ENCODE measurements around the gene STPG4.
"Not testable (repeated sequence)": the region's sequence is repeated elsewhere in the genome, so short reads cannot be mapped to it uniquely, and the experiment has no call there.

STPG4 gene

GRCh38 chr2:47124740-47125139 lies 30.4 kb downstream of the STPG4 start:
- DNase-seq, result not testable (repeated sequence)

DNA sequence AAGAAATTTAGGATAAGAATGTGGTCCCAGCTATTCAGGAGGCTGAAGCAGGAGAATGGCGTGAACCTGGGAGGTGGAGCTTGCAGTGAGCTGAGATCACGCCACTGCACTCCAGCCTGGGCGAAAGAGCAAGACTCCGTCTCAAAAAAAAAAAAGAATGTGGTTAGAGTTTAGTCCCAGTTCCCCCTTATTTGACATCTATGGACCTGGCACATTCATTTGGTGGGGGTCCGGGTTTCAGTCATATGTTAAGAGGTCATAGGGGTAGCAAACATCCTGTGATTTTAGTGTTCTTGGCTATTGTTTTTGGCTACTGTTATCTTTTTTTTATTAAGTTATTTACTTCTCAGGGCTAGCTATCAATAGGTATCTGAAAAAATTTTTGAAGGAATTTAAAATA lies 34.7 kb downstream of the STPG4 start:
- DNase-seq, result not testable (repeated sequence)

DNA sequence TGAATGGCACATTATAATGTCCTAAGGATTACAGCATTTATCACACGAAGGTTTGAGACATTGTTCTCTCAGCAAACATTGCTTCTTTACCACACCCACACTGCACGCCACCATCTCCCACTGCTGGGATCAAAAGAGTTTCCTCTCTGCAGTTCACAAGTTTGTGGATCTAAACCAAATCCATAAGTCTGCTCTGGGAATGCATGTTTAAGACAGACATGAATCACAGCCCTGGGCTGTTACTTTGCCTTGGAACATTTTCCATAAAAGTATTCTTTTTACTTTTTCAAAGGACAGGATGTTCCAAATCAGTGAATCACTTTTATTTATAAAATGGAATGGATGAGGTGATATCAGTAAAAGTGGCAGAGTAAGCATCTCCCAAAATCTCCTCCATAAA lies 36.1 kb downstream of the STPG4 start:
- DNase-seq, result no peak

GRCh38 chr2:47118581-47118980 lies 36.5 kb downstream of the STPG4 start:
- no peak for DNase-seq

GRCh38 chr2:47112665-47113435 lies 42.3 kb downstream of the STPG4 start:
- no peak for DNase-seq

DNA sequence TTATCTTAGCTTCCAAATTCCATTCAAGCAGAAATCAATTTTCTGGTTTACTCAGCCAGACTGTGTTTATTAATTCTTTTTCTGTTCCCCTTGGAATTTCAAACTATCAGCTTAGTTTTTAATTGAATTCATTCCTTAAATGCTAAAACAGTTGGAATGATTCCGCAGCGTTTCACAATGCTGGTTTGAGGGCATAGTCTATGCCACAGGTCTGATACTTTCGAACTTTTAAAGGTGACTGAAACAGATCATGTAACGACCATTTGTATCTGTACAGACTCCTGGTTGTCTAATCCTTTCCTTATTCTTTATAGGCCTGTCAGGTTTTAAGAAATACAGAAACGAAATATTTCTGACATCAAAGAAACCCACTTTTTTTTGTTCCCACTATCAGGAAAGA lies 45.4 kb downstream of the STPG4 start:
- DNase-seq, result no peak

DNA sequence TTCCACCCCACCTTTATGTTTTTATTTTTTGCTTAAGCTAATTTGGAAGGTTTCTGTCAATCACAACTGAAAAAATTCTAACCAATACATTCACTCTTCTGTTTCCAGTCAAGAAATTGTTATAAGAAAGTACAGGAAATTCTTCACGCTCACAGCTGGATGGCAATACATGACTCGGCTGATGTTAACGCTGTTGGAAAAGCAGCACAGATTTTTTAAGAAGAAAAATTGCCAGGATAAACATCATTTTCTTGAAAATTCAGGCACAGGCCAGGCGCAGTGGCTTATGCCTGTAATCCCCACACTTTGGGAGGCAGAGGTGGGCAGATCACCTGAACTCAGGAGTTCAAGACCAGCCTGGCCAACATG lies 46.1 kb downstream of the STPG4 start:
- no peak for DNase-seq

DNA sequence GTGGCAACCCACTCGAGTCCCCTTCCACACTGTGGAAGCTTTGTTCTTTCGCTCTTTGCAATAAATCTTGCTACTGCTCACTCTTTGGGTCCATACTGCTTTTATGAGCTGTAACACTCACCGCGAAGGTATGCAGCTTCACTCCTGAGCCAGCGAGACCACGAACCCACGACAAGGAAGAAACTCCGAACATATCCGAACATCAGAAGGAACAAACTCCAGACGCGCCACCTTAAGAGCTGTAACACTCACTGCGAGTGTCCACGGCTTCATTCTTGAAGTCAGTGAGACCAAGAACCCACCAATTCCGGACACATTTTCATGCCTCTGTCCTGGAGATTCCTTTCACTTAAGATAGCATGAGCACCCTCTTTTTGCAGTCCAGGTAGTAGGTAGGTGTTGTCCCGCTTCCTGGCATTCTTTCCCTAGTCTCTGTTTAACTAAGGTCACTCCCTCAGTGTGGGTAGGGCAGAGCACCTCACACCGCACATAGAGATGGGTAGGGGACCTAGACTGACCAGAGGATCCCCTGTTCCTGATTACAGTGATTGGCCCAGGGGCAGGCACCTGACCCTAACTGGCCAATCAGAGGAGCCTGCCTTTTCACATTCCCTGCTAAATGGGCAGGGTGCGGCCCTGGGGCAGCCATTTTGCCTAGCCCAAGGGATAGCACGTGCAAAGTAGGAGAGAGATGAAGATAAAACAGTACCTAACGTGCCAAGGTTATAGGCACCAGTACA lies 46.7 kb downstream of the STPG4 start:
- DNase-seq, result not testable (repeated sequence)

DNA sequence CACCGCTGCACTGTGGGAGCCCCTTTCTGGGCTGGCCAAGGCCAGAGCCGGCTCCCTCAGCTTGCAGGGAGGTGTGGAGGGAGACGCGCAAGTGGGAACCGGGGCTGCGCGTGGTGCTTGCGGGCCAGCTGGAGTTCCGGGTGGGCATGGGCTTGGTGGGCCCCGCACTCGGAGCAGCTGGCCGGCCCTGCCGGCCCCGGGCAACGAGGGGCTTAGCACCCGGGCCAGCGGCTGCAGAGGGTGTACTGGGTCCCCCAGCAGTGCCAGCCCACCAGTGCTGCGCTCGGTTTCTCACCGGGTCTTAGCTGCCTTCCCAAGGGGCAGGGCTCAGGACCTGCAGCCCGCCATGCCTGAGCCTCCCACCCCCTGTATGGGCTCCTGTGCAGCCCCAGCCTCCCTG lies 47.9 kb downstream of the STPG4 start:
- not testable (repeated sequence) for DNase-seq

- DNase-seq, result not testable (repeated sequence)
These were observed 48.9 kb downstream of the STPG4 start for GRCh38 chr2:47106231-47106630.

DNA sequence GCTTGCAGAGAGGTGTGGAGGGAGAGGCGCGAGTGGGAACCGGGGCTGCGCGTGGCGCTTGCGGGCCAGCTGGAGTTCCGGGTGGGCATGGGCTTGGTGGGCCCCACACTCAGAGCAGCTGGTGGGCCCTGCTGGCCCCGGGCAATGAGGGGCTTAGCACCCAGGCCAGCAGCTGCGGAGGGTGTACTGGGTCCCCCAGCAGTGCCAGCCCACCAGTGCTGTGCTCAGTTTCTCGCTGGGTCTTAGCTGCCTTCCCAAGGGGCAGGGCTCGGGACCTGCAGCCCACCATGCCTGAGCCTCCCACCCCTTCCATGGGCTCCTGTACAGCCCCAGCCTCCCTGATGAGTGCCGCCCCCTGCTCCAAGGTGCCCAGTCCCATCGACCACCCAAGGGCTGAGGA lies 55.4 kb downstream of the STPG4 start:
- DNase-seq, result not testable (repeated sequence)

DNA sequence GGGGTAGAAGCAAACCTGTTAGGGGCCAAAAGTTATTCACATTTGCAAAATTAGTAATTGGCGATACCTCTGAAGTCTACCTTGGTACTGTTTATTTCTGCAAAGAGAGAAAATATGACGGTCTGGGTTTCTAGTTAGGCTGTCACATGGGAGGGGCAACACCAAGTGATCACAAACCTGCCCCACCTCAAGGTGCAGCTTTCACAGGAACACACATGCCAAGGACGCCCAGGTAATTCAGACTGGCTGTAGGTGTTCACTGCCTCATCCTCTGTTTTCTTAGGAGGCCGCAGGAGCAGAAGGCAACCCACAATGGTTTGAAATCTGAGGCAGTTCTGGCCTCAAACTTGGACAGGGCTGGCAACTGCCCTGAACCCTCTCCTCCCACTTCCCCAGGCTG lies 56.2 kb downstream of the STPG4 start:
- no peak for DNase-seq

DNA sequence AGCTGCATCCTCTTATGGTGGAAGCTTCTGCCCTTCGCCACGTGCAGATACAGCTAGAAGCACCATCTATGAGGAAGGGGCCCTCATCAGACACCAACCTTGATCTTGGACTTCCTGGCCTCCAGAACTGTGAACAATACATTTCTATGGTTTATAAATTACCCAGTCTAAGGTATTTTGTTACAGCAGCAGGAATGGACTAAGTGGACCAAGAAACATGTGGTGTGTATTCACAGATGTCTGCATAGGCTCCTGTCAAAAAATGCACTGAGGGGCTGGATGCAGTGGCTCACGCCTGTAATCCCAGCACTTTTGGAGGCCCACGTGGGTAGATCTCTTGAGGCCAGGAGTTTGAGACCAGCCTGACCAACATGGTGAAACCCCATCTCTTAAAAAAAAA lies 57.5 kb downstream of the STPG4 start:
- no peak for DNase-seq

DNA sequence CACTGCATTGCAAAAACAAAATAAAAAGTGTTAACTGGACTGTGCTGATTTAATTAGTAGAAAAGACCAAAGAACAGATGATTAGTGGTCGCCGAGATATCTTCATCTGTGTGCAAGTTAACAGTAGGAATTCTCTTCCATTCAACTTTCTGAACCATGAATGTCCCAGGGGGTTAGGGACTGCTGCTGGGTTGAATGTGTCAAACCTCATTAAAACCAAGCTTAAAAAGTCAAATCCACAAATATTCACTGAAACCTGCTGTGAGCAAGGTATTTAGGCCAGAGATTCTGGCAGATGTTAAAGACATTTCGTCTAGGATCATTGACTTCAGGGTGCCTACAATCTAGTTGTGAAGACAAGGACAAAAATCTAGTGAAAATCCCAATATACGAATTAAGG lies 58.7 kb downstream of the STPG4 start:
- DNase-seq, result no peak

DNA sequence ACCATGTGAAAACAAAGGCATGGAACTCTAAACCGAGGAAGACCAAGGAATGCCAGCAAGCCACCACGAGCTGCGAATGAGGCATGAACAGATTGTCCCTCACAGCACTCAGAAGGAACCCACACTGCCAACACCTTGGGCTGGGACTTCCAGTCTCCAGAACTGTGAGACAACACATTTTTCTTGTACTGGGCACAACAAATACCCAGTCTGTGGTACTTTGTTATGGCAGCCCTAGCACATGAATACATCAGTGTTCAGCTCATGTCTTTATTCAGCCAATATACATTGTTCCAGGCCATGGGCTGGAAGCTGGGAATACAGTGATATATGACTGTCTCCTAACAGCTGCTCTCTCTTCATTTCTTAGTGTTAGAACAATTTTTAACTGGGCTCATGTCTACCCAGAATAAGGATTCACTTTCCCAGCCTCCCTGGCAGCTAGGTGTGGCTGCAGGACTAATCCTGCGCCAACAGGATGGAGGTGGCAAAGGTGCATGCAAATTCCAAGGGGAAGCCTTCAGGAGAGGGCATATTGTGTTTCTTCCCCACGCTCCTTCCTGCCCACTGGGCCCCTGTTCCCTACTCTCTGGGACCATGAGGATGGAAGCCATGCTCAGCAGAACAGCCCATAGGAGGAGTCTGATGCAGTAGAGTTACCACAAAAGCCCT lies 59.6 kb downstream of the STPG4 start:
- no peak for DNase-seq

DNA sequence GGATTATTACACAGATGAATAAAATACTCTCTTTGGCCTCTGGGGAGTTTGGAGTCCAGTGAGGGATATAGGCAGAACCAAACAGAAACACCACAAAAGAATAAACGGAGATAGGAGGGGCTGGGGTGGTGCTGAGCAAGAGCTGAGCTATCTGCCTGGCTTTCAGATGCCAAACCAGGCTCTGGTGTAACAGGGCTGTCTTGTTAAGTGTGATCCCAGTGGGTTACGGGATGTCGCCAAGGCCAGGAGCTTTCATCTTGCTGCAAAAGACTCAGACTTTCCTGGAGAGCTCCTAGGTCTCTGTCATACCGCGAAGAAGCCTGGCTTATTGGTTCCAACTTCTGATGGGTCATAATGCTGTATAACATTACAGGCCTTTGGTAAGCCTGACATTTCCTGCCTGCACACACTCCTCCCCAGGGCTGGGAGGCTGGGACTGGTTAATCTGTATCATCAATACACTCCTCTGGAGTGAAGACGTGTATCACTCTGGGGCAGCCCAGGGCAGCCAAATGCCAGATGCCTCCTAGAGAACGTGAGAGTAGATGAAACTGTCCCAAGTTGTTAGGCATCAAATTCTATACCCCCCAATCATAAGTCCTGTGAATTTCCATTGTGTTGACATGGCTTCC lies 60.5 kb downstream of the STPG4 start:
- DNase-seq, result no peak

DNA sequence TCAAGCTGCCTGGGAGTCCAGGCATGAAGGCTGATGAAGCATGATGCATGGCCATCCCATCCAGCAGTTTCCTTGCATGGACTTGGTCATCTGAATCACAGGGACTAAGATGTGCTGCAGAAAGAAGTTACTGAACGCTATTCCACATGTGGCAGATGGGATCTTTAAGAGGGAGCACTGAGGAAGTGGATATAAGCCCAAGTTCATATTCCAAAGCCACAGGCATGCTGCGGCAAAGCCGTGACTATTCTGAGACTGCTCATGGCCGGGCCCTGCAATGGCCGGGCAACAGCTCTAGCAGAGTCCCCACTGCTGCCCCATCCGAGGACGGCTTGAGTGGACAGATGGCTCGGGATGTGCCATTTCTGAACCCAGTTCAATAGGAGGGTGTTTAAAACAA lies 61.5 kb downstream of the STPG4 start:
- no peak for DNase-seq

DNA sequence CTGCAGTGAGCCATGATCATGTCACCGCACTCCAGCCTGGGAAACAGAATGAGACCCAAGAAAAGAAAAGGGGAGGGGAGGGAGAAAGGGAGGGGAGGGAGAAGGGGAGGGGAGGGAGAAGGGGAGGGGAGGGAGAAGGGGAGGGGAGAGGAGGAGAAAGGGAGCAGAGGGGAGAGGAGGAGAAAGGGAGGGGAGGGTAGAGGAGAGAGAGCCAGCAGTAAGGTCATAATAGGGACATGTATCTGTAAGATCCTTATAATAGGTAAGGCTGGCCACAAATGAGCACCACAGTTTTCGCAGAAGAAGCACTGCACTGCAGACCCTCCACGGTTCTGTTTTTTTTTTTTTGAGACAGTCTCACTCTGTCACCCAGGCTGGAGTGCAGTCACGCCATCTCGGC lies 62.6 kb downstream of the STPG4 start:
- no peak for DNase-seq

DNA sequence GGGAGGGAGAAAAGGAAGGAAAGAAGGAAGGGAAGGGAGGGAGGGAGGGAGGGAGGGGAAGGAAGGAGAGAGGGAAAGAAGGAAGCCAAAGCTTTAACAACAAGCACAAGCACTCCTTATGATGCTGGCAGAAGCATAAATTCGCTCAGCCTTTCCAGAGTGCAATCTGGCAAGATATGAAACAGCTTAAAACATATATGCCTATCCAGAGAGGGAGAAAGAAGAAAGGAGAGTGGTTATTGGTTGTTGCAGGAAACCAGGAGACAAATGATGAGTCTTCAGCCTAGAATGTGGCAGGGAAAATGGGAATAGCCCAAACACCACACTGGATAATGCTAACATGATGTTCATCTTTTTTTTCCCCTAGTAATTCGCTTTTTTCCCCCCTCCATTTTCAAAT lies 64.0 kb downstream of the STPG4 start:
- no peak for DNase-seq

- DNase-seq, result no peak
These were observed 66.0 kb downstream of the STPG4 start for GRCh38 chr2:47089083-47089464.

- no peak for DNase-seq
These were observed 66.6 kb downstream of the STPG4 start for GRCh38 chr2:47088371-47089082.

DNA sequence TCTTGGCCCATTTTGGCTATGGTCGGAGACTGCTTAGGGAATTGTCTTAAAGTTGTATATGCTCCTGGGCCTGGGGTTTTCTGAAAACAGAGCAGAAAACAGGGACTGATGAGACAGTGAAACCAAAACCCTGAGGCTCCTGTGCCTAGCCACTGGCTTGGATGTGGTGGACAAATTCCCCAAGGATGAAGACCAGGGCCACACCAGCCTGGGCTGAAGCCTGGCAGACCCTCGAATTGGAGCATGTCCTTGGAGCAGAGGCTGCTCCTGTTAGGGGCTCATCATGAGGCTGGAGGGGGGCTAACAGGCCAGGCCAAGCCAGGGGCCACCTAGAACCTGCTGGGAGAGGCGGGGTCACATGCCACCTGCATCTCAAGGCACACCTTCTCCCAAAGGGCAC lies 68.1 kb downstream of the STPG4 start:
- no peak for DNase-seq

GRCh38 chr2:47086571-47086970 lies 68.5 kb downstream of the STPG4 start:
- no peak for DNase-seq

All from GOT3 (cell line).